Measurements from ENCODE around the gene KANSL1L.

KANSL1L gene

GRCh38 chr2:210022824-210023223 is 148.4 kb downstream of the KANSL1L start:
- H3K36me3 ChIP-seq (ENCODE audit: insufficient read depth, low read length), result peaks cover 85% of the 10 kb centered on the region
- no peak overlapping the region for H3K27ac ChIP-seq (ENCODE audit: low read depth, low read length)
- H3K9ac ChIP-seq (ENCODE audit: low read depth, low read length), result no peak overlapping the region
- 96% methylated on average over 3 of the region's 3 CpGs for WGBS
- H3K27me3 ChIP-seq (ENCODE audit: insufficient read depth, low read length), result no peaks in the 10 kb centered on the region
- H3K9me3 ChIP-seq (ENCODE audit: insufficient read depth, low read depth, low read length), result no peaks in the 10 kb centered on the region
- H3K4me1 ChIP-seq (ENCODE audit: insufficient read depth, low read length), result no peaks in the 10 kb centered on the region
- H3K4me3 ChIP-seq (ENCODE audit: low read length), result no peak overlapping the region

DNA sequence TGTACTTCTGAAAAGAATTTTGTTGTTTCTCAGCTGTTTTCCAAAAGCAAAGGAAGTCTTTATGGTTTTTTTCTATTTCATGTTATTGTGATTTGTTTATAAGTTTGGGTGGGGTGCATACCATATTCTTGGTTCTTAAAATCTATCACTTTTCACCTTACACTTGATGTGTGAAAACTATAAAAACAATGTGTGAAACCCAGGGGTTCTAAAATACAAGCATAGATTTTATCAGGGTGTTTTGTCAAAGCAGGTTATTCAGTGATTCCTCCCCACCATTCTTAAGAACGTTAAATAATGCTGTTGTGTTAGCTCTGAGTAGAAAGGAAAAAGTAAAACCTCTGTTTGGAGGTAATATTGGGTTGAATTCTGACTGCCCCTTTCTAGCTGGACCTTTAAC is 151.1 kb downstream of the KANSL1L start:
- Histone ChIP-seq H3K9ac (ENCODE audit: low read depth, low read length) (no peak overlapping the region), H3K9me3 (ENCODE audit: insufficient read depth, low read depth, low read length) (no peaks in the 10 kb centered on the region)

DNA sequence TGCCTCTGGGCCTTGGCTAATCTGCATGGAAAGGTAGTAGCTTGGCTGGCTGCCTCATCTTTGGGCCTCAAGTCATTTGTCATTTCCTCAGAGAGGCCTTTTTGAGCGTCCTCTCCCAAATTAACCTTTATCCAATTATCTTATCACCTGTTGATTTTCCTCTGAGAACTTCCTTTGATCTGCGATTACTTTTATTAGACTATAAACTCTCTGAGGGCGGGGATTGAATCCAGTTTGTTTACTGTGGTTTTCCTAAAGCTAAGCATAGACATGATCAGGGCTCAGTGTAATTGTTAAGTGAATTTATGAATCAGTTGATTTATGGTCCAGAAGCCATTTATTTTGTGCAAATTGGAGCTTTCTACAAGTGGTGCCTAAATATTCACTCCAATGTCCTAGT is 161.3 kb downstream of the KANSL1L start:
- no peaks in the 10 kb centered on the region for H3K4me1 ChIP-seq (ENCODE audit: insufficient read depth, low read length)
- peaks cover 82% of the 10 kb centered on the region for H3K36me3 ChIP-seq (ENCODE audit: insufficient read depth, low read length)
- H3K27ac ChIP-seq (ENCODE audit: low read depth, low read length), result no peak overlapping the region
- H3K27me3 ChIP-seq (ENCODE audit: insufficient read depth, low read length), result no peaks in the 10 kb centered on the region
- H3K9ac ChIP-seq (ENCODE audit: low read depth, low read length), result no peak overlapping the region
- WGBS, result 88% methylated on average over 3 of the region's 3 CpGs
- no peaks in the 10 kb centered on the region for H3K9me3 ChIP-seq (ENCODE audit: insufficient read depth, low read depth, low read length)
- no peak overlapping the region for H3K4me3 ChIP-seq (ENCODE audit: low read length)

More for the DNA sequence above, 151.1 kb downstream of the KANSL1L start:
- peaks cover 99% of the 10 kb centered on the region for H3K36me3 ChIP-seq (ENCODE audit: insufficient read depth, low read length)
- H3K4me1 ChIP-seq (ENCODE audit: insufficient read depth, low read length), result no peaks in the 10 kb centered on the region
- no peak overlapping the region for H3K4me3 ChIP-seq (ENCODE audit: low read length)
- no peaks in the 10 kb centered on the region for H3K27me3 ChIP-seq (ENCODE audit: insufficient read depth, low read length)
- H3K27ac ChIP-seq (ENCODE audit: low read depth, low read length), result no peak overlapping the region
- WGBS, result no CpG with 5 or more reads among the region's 1 CpG

DNA sequence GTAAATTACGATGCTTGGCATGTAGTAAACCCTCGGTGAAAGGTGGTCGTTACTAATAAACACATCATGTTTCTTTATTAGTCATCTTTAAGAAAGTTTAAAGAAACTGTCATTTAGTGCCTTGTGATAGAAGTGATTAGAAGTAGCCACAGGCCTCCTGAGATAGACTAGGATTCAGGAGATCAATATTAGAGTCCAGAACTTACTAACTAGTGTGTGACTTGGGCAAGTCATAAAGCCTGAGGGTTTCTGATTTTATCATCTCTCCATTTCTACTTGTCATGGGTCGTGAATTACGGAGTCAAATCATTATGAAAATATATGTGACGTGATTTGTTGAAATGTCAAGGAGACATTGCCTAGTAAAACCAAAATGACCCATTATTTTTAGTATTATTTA is 162.1 kb downstream of the KANSL1L start:
- Histone ChIP-seq H3K4me3 (ENCODE audit: low read length) (no peak overlapping the region), H3K9ac (ENCODE audit: low read depth, low read length) (no peak overlapping the region), H3K9me3 (ENCODE audit: insufficient read depth, low read depth, low read length) (no peaks in the 10 kb centered on the region), H3K27me3 (ENCODE audit: insufficient read depth, low read length) (no peaks in the 10 kb centered on the region), H3K27ac (ENCODE audit: low read depth, low read length) (no peak overlapping the region), H3K36me3 (ENCODE audit: insufficient read depth, low read length) (peaks cover 82% of the 10 kb centered on the region), H3K4me1 (ENCODE audit: insufficient read depth, low read length) (no peaks in the 10 kb centered on the region; the same call in 1 of the 2 replicates)
- 56% methylated on average over 2 of the region's 6 CpGs for WGBS

- no peak overlapping the region for H3K9ac ChIP-seq (ENCODE audit: low read depth, low read length)
- no peaks in the 10 kb centered on the region for H3K27me3 ChIP-seq (ENCODE audit: insufficient read depth, low read length)
- 96% methylated on average over 2 of the region's 2 CpGs for WGBS
- peaks cover 75% of the 10 kb centered on the region for H3K36me3 ChIP-seq (ENCODE audit: insufficient read depth, low read length)
- H3K4me3 ChIP-seq (ENCODE audit: low read length), result no peak overlapping the region
- no peak overlapping the region for H3K27ac ChIP-seq (ENCODE audit: low read depth, low read length)
- H3K4me1 ChIP-seq (ENCODE audit: insufficient read depth, low read length), result peaks cover 7% of the 10 kb centered on the region
- no peaks in the 10 kb centered on the region for H3K9me3 ChIP-seq (ENCODE audit: insufficient read depth, low read depth, low read length)
Measured at GRCh38 chr2:210007895-210008294, 163.3 kb downstream of the KANSL1L start.

DNA sequence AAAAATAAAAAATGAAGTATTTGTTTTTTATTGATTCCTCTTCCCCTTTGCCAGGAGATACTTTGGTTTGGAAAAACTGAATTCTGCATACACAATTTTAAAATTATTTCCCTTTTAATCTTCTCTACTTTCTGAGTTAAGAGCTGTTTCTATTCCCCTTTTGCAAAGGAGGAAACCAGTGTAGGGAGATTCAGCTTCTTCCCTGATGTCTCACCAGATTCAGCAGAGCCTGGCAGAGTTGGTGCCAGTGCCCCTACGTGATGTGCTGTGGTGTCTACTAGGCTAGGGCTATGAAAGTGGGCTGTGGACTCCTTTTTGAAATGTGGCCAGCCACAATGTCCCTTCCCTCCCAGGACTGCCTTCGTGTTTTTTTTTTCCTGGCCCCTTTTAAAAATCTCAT is 166.3 kb downstream of the KANSL1L start:
- no peak overlapping the region for H3K4me3 ChIP-seq (ENCODE audit: low read length)
- H3K36me3 ChIP-seq (ENCODE audit: insufficient read depth, low read length), result peaks cover 45% of the 10 kb centered on the region
- peaks cover 10% of the 10 kb centered on the region for H3K4me1 ChIP-seq (ENCODE audit: insufficient read depth, low read length)
- H3K27ac ChIP-seq (ENCODE audit: low read depth, low read length), result no peak overlapping the region
- H3K9me3 ChIP-seq (ENCODE audit: insufficient read depth, low read depth, low read length), result no peaks in the 10 kb centered on the region
- WGBS, result 95% methylated on average over 2 of the region's 2 CpGs
- H3K27me3 ChIP-seq (ENCODE audit: insufficient read depth, low read length), result no peaks in the 10 kb centered on the region
- no peak overlapping the region for H3K9ac ChIP-seq (ENCODE audit: low read depth, low read length)

DNA sequence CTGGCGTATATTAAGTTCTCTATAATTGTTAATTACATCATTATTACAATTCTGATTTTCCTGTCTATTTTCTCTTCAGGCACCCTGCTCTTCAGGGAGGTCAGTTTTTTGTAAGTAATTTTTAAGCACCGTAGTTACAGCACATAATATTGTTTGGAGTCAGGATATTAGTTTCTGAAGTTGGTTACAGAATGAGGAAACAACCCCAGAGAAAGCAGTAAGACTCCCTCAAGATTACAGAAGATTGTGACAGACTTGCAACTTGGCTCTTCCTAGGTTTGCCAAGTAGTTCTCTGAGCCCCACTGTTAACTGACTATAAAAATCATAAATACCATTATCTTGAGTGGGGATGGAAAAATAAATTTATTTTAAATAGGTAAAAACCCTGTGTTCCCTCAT is 167.8 kb downstream of the KANSL1L start:
- Histone ChIP-seq H3K27me3 (ENCODE audit: insufficient read depth, low read length) (no peaks in the 10 kb centered on the region), H3K4me1 (ENCODE audit: insufficient read depth, low read length) (peaks cover 10% of the 10 kb centered on the region), H3K9me3 (ENCODE audit: insufficient read depth, low read depth, low read length) (no peaks in the 10 kb centered on the region), H3K36me3 (ENCODE audit: insufficient read depth, low read length) (peaks cover 34% of the 10 kb centered on the region), H3K4me3 (ENCODE audit: low read length) (peak overlapping the region; percentile 93), H3K27ac (ENCODE audit: low read depth, low read length) (no peak overlapping the region; the same call in 1 of the 2 replicates), H3K9ac (ENCODE audit: low read depth, low read length) (peak overlapping the region; percentile 94)
- 67% methylated on average over 1 of the region's 2 CpGs for WGBS

- peak within 1 kb of the TSS; percentile 69 for H3K27ac ChIP-seq (ENCODE audit: low read depth, low read length)
- peak within 1 kb of the TSS; percentile 93 for H3K4me3 ChIP-seq (ENCODE audit: low read length)
- no peaks in the 10 kb centered on the region for H3K9me3 ChIP-seq (ENCODE audit: insufficient read depth, low read depth, low read length)
- WGBS, result 1% methylated on average over 58 of the region's 58 CpGs
- H3K27me3 ChIP-seq (ENCODE audit: insufficient read depth, low read length), result no peaks in the 10 kb centered on the region
- peaks cover 10% of the 10 kb centered on the region for H3K4me1 ChIP-seq (ENCODE audit: insufficient read depth, low read length)
- peak within 1 kb of the TSS; percentile 94 for H3K9ac ChIP-seq (ENCODE audit: low read depth, low read length)
- peaks cover 31% of the 10 kb centered on the region for H3K36me3 ChIP-seq (ENCODE audit: insufficient read depth, low read length)
Measured at GRCh38 chr2:210002158-210003157, 168.8 kb downstream of the KANSL1L start, which contains the start of gene RPE. RPE (plus strand) TSS chr2:210002638; CDS start chr2:210002662, 24 bp downstream.

- Histone ChIP-seq H3K36me3 (ENCODE audit: insufficient read depth, low read length) (peaks cover 20% of the 10 kb centered on the region), H3K9me3 (ENCODE audit: insufficient read depth, low read depth, low read length) (no peaks in the 10 kb centered on the region), H3K27ac (ENCODE audit: low read depth, low read length) (no peak overlapping the region), H3K9ac (ENCODE audit: low read depth, low read length) (no peak overlapping the region), H3K4me1 (ENCODE audit: insufficient read depth, low read length) (peaks cover 10% of the 10 kb centered on the region), H3K4me3 (ENCODE audit: low read length) (no peak overlapping the region), H3K27me3 (ENCODE audit: insufficient read depth, low read length) (no peaks in the 10 kb centered on the region)
- 96% methylated on average over 32 of the region's 32 CpGs for WGBS
Measured at GRCh38 chr2:210000464-210001324, 170.5 kb downstream of the KANSL1L start.

DNA sequence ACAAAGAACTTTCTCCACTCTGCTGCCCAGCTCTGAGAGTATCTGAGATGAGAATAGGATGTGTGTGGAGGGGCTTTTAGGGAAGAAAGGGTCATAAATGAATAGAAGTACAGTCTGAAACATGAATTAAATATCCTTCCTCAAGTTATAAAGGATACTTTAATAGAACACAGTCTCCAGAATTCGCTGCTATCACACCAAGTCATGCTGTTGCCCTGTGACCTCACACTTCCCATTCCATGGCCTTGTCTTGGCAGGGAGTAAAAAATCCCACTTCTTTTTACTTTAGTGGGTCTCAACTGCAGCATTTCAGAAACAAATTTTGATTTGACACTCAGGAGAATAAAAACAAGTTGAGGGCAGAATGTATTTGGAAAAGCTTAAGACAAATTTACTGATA is 172.6 kb downstream of the KANSL1L start:
- no peaks in the 10 kb centered on the region for H3K9me3 ChIP-seq (ENCODE audit: insufficient read depth, low read depth, low read length)
- WGBS, result 79% methylated on average over 1 of the region's 1 CpG
- peaks cover 6% of the 10 kb centered on the region for H3K4me1 ChIP-seq (ENCODE audit: insufficient read depth, low read length)
- H3K27ac ChIP-seq (ENCODE audit: low read depth, low read length), result no peak overlapping the region
- no peaks in the 10 kb centered on the region for H3K36me3 ChIP-seq (ENCODE audit: insufficient read depth, low read length)
- no peaks in the 10 kb centered on the region for H3K27me3 ChIP-seq (ENCODE audit: insufficient read depth, low read length)
- no peak overlapping the region for H3K9ac ChIP-seq (ENCODE audit: low read depth, low read length)
- H3K4me3 ChIP-seq (ENCODE audit: low read length), result no peak overlapping the region

DNA sequence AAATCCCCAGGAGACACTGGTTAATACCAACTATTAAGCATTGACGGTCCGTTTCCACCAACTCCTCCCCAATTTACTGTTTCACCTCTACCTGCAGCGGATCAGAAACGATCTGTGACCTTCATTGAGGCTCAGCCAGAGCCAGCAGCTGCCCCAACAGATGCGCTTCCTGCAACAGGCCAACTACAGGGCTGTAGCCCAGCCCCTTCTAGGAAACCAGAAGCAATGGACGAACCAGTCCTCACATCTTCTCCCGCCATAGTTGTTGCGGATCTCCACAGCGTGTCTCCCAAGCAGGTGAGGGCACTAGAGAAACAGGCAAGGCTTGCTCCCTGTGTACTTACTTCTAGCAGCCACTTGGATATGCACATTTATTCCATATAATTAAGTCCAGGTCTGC is 177.2 kb downstream of the KANSL1L start:
- Histone ChIP-seq H3K27ac (ENCODE audit: low read depth, low read length) (no peak overlapping the region), H3K9ac (ENCODE audit: low read depth, low read length) (no peak overlapping the region), H3K36me3 (ENCODE audit: insufficient read depth, low read length) (no peaks in the 10 kb centered on the region), H3K27me3 (ENCODE audit: insufficient read depth, low read length) (no peaks in the 10 kb centered on the region), H3K4me3 (ENCODE audit: low read length) (no peak overlapping the region), H3K4me1 (ENCODE audit: insufficient read depth, low read length) (no peaks in the 10 kb centered on the region), H3K9me3 (ENCODE audit: insufficient read depth, low read depth, low read length) (no peaks in the 10 kb centered on the region)
- 88% methylated on average over 9 of the region's 9 CpGs for WGBS

Measured in HUES64 (cell line).